K562 (cell line): ENCODE measurements around the gene SLC35G6. TPM values are rescaled to one million over a fixed set of nuclear protein-coding genes. Genes with fewer than 3 reads are reported as not detected.

Source experiments
- ATAC-seq: fragments of 200-7000 bp; cut with Tn5 transposase; 3 replicates; pipeline ENCODE4 v1.9.1; 2020; ENCODE audit warnings: moderate library complexity
- BruUV-seq: library from RNA; stranded (reverse); fragments of 400-500 nt; replicated peaks from 2 replicates; lab custom pipeline; 2021; lab: Mats Ljungman, UMichigan
- CTCF ChIA-PET: fragments of 300-600 bp; formaldehyde crosslinking; extraction: SDS; loops from one replicate; lab custom pipeline; 2021; ENCODE audit warnings: low intra/inter-chr PET ratio; lab: Yijun Ruan, JAX
- POLR2A ChIA-PET: fragments of 300-600, 350-650 bp; sonication (Branson Sonifier 250); formaldehyde crosslinking; extraction: SDS; loops from one replicate; lab custom pipeline; 2021; ENCODE audit warnings: antibody characterized with exemption, inconsistent platforms; lab: Yijun Ruan, JAX
- DNase-seq, 4 experiments: peaks; one replicate each; pipeline versions ENCODE4 v3.0.0 to v3.0.0-alpha.2; 2011 to 2018; ENCODE audit warnings: low spot score in 3 of 4, mixed read lengths in 3 of 4; ENCODE audit errors: extremely low read depth in 1 of 4
- FAIRE-seq: peaks from 2 replicates; lab custom pipeline; 2011; peaks lifted over from hg19 to GRCh38; lab: Jason Lieb, UNC
- H2AFZ ChIP-seq: 2 replicates; pipeline ENCODE4 v1.6.0; 2011; ENCODE audit warnings: low read depth, low read length, control low read depth, inconsistent platforms
- H3K27ac ChIP-seq: fragments of 200-600 bp; 3 replicates; pipeline ENCODE4 v1.8.0; 2011; ENCODE audit warnings: low read depth, mild to moderate bottlenecking, control low read depth, inconsistent platforms, low read length, moderate library complexity, mixed read lengths; ENCODE audit errors: extremely low read depth
- H3K27me3 ChIP-seq, 2 experiments: fragments of 300-600 bp in 1 of 2; 2 replicates in 1 of 2; 3 replicates in 1 of 2; pipeline versions ENCODE4 v1.6.0 to v1.8.0; 2011; ENCODE audit warnings: inconsistent platforms in 2 of 2, low read length in 2 of 2, mild to moderate bottlenecking in 1 of 2, mixed read lengths in 1 of 2, moderate library complexity in 1 of 2; ENCODE audit not compliant: control insufficient read depth in 2 of 2, insufficient read depth in 2 of 2
- H3K36me3 ChIP-seq: fragments of 300-600 bp; 3 replicates; pipeline ENCODE4 v1.8.0; 2011; ENCODE audit warnings: mild to moderate bottlenecking, low read length, inconsistent platforms; ENCODE audit not compliant: control insufficient read depth, insufficient read depth
- H3K4me1 ChIP-seq, 2 experiments: fragments of 200-600 bp in 1 of 2; replicated peaks in 1 of 2; 2 replicates in 1 of 2; 3 replicates in 1 of 2; pipeline versions ENCODE4 v1.5.1 to v1.8.0; 2011; ENCODE audit warnings: inconsistent platforms in 2 of 2, low read length in 2 of 2, mild to moderate bottlenecking in 1 of 2, mixed read lengths in 1 of 2, moderate library complexity in 1 of 2; ENCODE audit not compliant: control insufficient read depth in 2 of 2, insufficient read depth in 2 of 2
- H3K4me2 ChIP-seq: 2 replicates; pipeline ENCODE4 v1.6.1; 2011; ENCODE audit warnings: low read length, control low read depth, inconsistent platforms, mixed read lengths; ENCODE audit not compliant: insufficient read depth
- H3K4me3 ChIP-seq: fragments of 200-600 bp; sonication (generic), shearing (Covaris generic); 2 replicates; pipeline ENCODE4 v1.5.1; 2016; ENCODE audit warnings: control low read depth, inconsistent platforms
- H3K79me2 ChIP-seq: fragments of 200-600 bp; 3 replicates; pipeline ENCODE4 v1.8.0; 2011; ENCODE audit warnings: low read length, inconsistent platforms; ENCODE audit not compliant: control insufficient read depth, insufficient read depth
- H3K9ac ChIP-seq, 2 experiments: 2 replicates each; pipeline versions ENCODE4 v1.6.0 to v1.6.1; 2011; ENCODE audit warnings: low read depth in 2 of 2, low read length in 2 of 2, control low read depth in 1 of 2, inconsistent platforms in 1 of 2, mild to moderate bottlenecking in 1 of 2, mixed read lengths in 1 of 2; ENCODE audit not compliant: insufficient read depth in 1 of 2
- H3K9me1 ChIP-seq: one replicate; pipeline ENCODE4 v1.6.0; 2011; ENCODE audit warnings: inconsistent platforms, mild to moderate bottlenecking, low read length, moderate library complexity; ENCODE audit not compliant: control insufficient read depth, insufficient read depth
- H3K9me3 ChIP-seq: replicated peaks from 2 replicates; pipeline ENCODE4 v1.5.1; 2011; ENCODE audit warnings: low read depth, low read length, inconsistent platforms; ENCODE audit not compliant: control insufficient read depth, insufficient read depth
- H4K20me1 ChIP-seq: replicated peaks from 2 replicates; pipeline ENCODE4 v1.6.1; 2011; ENCODE audit warnings: low read length, inconsistent platforms, mixed read lengths; ENCODE audit not compliant: control insufficient read depth, insufficient read depth
- ADNP ChIP-seq: fragments of 200-800 bp; sonication (Bioruptor generic); IDR thresholded peaks from 2 replicates; pipeline ENCODE4 v1.6.1; 2016; ENCODE audit warnings: missing genetic modification characterization, missing compliant biosample characterization
- COPS2 ChIP-seq: fragments of 450-650 bp; conservative IDR thresholded peaks from 2 replicates; pipeline ENCODE4 v1.6.1; 2016; ENCODE audit warnings: mild to moderate bottlenecking, moderate library complexity
- E2F8 ChIP-seq: fragments of 450-650 bp; IDR thresholded peaks from 2 replicates; pipeline ENCODE4 v1.7.1; 2018; ENCODE audit warnings: mild to moderate bottlenecking, low read depth; ENCODE audit not compliant: partially characterized antibody
- FOXJ2 ChIP-seq: fragments of 200-800 bp; sonication (Bioruptor generic); IDR thresholded peaks from 2 replicates; pipeline ENCODE4 v1.6.1; 2016; ENCODE audit warnings: missing genetic modification characterization, missing compliant biosample characterization
- FUS ChIP-seq: fragments of 200-400 bp; formaldehyde crosslinking; optimal IDR thresholded peaks from 2 replicates; pipeline ENCODE3; 2017; ENCODE audit warnings: low read depth, low read length
- NEUROD1 ChIP-seq: fragments of 150-350 bp; IDR thresholded peaks from 2 replicates; pipeline ENCODE4 v1.6.1; 2014; ENCODE audit warnings: borderline replicate concordance, low read length, low read depth; ENCODE audit not compliant: partially characterized antibody
- RBM22 ChIP-seq: fragments of 200-400 bp; formaldehyde crosslinking; IDR thresholded peaks from 2 replicates; pipeline ENCODE4 v1.6.1; 2018; ENCODE audit warnings: low read length, low read depth; ENCODE audit not compliant: poor library complexity, severe bottlenecking
- ZC3H4 ChIP-seq: sonication (generic); formaldehyde crosslinking; IDR thresholded peaks from 2 replicates; pipeline ENCODE4 v1.9.0; 2021; ENCODE audit warnings: missing genetic modification reagents, borderline replicate concordance
- ZFP30 ChIP-seq: fragments of 250-450 bp; sonication (Bioruptor Pico); IDR thresholded peaks from 2 replicates; pipeline ENCODE4 v1.8.0; 2022; ENCODE audit warnings: moderate library complexity, mild to moderate bottlenecking, inconsistent platforms, borderline replicate concordance
- ZNF143 ChIP-seq: sonication (generic); formaldehyde crosslinking; IDR thresholded peaks from 2 replicates; pipeline ENCODE4 v1.9.0; 2022; ENCODE audit warnings: mild to moderate bottlenecking, missing genetic modification reagents
- WGBS: fragments of 100-300 bp; shearing (Covaris generic); methylation state at CpG from one replicate; pipeline ENCODE4 v1.1.6; 2016; ENCODE audit warnings: low coverage, mixed read lengths; ENCODE audit not compliant: insufficient coverage; ENCODE audit errors: missing lambda C conversion rate; 5-methylcytosine and 5-hydroxymethylcytosine counted together
- in situ Hi-C: fragments of 300-500 bp; cut with MboI; formaldehyde crosslinking; loops from 4 replicates; pipeline ENCODE4 v1.15.0; 2018; ENCODE audit warnings: inconsistent platforms, mixed read lengths
- intact Hi-C: fragments of 100-400 bp; cut with micrococcal nuclease; formaldehyde crosslinking; loops from 2 replicates; pipeline ENCODE4 v1.14.2; 2022
- polyA plus RNA-seq, 8 experiments: library from polyadenylated mRNA; depleted of rRNA in 4 of 8; stranded (reverse) in 5 of 8; unstranded in 3 of 8; fragments of >200 nt; fragmentation: Nextera tagmentation in 2 of 8; fragmentation: Illumina TruSeq in 1 of 8; extraction: Ambion mirVana in 2 of 8; extraction: Trizol in 1 of 8; gene quantifications; 2 replicates each; pipeline versions ENCODE4 v1.2.1 to v1.2.3, GENCODE V29; 2011 to 2014; ENCODE audit warnings: inconsistent platforms in 1 of 8, missing spikeins in 1 of 8
- total RNA-seq, 7 experiments: library from RNA; depleted of rRNA in 6 of 7; stranded (reverse); fragments of >200 nt in 6 of 7; fragmentation: Illumina TruSeq in 2 of 7; extraction: Trizol in 2 of 7; gene quantifications; 2 replicates each; pipeline versions ENCODE4 v1.2.1 to v1.2.3, GENCODE V29; 2011 to 2021; ENCODE audit warnings: low replicate concordance in 1 of 7
- TF ChIP-seq, protein P1 (sequence below), 2 experiments: fragments of 450-650 bp in 1 of 2; sonication (generic) in 1 of 2; formaldehyde crosslinking in 1 of 2; IDR thresholded peaks in 1 of 2; conservative IDR thresholded peaks in 1 of 2; 2 replicates each; pipeline versions ENCODE4 v1.6.1 to v1.8.1; 2016 to 2023; ENCODE audit warnings: mild to moderate bottlenecking in 2 of 2, moderate library complexity in 2 of 2, inconsistent platforms in 1 of 2, missing genetic modification reagents in 1 of 2
- TF ChIP-seq, protein P2 (sequence below), 3 experiments: fragments of 200-800 bp in 1 of 3; sonication (Bioruptor generic) in 1 of 3; sonication (generic) in 1 of 3; formaldehyde crosslinking in 1 of 3; IDR thresholded peaks; 2 replicates each; pipeline versions ENCODE4 v1.6.1 to v1.8.0; 2016 to 2022; ENCODE audit warnings: mild to moderate bottlenecking in 2 of 3, missing compliant biosample characterization in 2 of 3, missing genetic modification characterization in 2 of 3, missing genetic modification reagents in 1 of 3

SLC35G6 gene
- total and polyA plus RNA-seq, 9 of the 15 experiments (the other 6 are each of a cell fraction or from before 2014, with no cell fraction given): not detected

- ChIA-PET CTCF (no interaction called here), POLR2A (interaction anchor here (0.6 to 3.2 kb wide), 5 partner anchors 11 to 395 kb away, joined by 3 to 10 read pairs (median 3); partner anchors contain the start of genes POLR2A, SLC35G6 and ZBTB4)
- in situ Hi-C loops (no loop called here), intact Hi-C loops (no loop called here)
- peaks cover 22% of the 10 kb centered on the region for H3K79me2 ChIP-seq
- no peak for DNase-seq
- H3K9me1 ChIP-seq: no peaks in the 10 kb centered on the region
- peak overlapping the region; percentile 70 for H3K27ac ChIP-seq
- H3K4me3 ChIP-seq: no peak overlapping the region
- BruUV-seq: no TSS peak
- peaks cover 8 to 28% of the 10 kb centered on the region in 2 experiments for H3K4me1 ChIP-seq
- 83% methylated on average over 3 of the region's 3 CpGs for WGBS
- H3K9ac ChIP-seq: peak overlapping the region in 1 of 2 experiments; percentile 55; a peak in 2 of 4 replicates
- H3K9me3 ChIP-seq: no peaks in the 10 kb centered on the region
- no peak overlapping the region for H2AFZ ChIP-seq
- peaks cover 30% of the 10 kb centered on the region; the same call in 1 of the 3 replicates for H3K36me3 ChIP-seq
- H3K27me3 ChIP-seq: no peaks in the 10 kb centered on the region
- H4K20me1 ChIP-seq: no peaks in the 10 kb centered on the region
- no peak for TF ChIP-seq ADNP
- TF ChIP-seq FOXJ2 (tag): no peak
- TF ChIP-seq ZNF143 (CRISPR knock-in tag): no peak
- no peak for TF ChIP-seq NEUROD1
- TF ChIP-seq, protein P1, sequence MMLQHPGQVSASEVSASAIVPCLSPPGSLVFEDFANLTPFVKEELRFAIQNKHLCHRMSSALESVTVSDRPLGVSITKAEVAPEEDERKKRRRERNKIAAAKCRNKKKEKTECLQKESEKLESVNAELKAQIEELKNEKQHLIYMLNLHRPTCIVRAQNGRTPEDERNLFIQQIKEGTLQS (IDR thresholded peaks at IDR 0.05): no peak
- TF ChIP-seq, protein P1 (CRISPR knock-in tag; conservative IDR thresholded peaks at IDR 0.05): no peak
- TF ChIP-seq E2F8: no peak
- TF ChIP-seq ZC3H4 (CRISPR knock-in tag): no peak
- TF ChIP-seq, protein P2, sequence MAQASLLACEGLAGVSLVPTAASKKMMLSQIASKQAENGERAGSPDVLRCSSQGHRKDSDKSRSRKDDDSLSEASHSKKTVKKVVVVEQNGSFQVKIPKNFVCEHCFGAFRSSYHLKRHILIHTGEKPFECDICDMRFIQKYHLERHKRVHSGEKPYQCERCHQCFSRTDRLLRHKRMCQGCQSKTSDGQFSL (CRISPR knock-in tag; IDR thresholded peaks at IDR 0.05): no peak
- TF ChIP-seq, protein P2 (tag; IDR thresholded peaks at IDR 0.05): no peak
- no peak for TF ChIP-seq FUS
- no peak for TF ChIP-seq COPS2
- no peak for TF ChIP-seq RBM22
- no peak for TF ChIP-seq ZFP30 (CRISPR knock-in tag)
- TF ChIP-seq, all 486 proteins: peak for 0
- no peak for ATAC-seq
- H3K4me2 ChIP-seq: no peak overlapping the region
- no peak for FAIRE-seq
Measured at GRCh38 chr17:7467498-7467897, 13.7 kb upstream of the SLC35G6 start.
